Measurements from ENCODE around the gene ERVMER34-1.

DNA sequence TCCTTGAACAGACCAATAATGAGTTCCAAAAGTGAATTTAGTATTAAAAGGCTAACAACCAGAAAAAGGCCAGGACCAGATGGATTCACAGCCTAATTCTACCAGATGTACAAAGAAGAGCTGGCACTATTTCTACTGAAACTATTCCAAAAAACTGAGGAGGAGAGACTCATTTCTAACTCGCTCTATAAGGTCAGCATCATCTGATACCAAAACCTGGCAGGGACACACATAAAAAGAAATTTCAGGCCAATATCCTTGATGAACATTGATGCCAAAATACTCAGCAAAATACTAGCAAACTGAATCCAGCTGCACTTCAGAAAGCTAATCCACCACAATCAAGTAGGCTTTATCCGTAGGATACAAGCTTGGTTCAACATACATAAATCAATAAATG is 56.3 kb downstream of the ERVMER34-1 start:
- TF ChIP-seq, protein P1, sequence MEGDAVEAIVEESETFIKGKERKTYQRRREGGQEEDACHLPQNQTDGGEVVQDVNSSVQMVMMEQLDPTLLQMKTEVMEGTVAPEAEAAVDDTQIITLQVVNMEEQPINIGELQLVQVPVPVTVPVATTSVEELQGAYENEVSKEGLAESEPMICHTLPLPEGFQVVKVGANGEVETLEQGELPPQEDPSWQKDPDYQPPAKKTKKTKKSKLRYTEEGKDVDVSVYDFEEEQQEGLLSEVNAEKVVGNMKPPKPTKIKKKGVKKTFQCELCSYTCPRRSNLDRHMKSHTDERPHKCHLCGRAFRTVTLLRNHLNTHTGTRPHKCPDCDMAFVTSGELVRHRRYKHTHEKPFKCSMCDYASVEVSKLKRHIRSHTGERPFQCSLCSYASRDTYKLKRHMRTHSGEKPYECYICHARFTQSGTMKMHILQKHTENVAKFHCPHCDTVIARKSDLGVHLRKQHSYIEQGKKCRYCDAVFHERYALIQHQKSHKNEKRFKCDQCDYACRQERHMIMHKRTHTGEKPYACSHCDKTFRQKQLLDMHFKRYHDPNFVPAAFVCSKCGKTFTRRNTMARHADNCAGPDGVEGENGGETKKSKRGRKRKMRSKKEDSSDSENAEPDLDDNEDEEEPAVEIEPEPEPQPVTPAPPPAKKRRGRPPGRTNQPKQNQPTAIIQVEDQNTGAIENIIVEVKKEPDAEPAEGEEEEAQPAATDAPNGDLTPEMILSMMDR (IDR thresholded peaks at IDR 0.05; ENCODE audit: extremely low read depth in 1 of 2, insufficient read depth in 1 of 2, low read depth in 1 of 2, low read length in 2 of 2), result no peak
- TF ChIP-seq POLR2A (IDR thresholded peaks at IDR 0.05; ENCODE audit: low read depth, low read length) (no peak), POLR2AphosphoS5 (IDR thresholded peaks at IDR 0.05; ENCODE audit: insufficient read depth, low read depth, low read length) (no peak), MYC (IDR thresholded peaks at IDR 0.05; ENCODE audit: low read depth, low read length) (no peak), EZH2 (IDR thresholded peaks at IDR 0.05; ENCODE audit: borderline replicate concordance, low read depth, low read length, severe bottlenecking) (no peak), JUN (IDR thresholded peaks at IDR 0.05; ENCODE audit: borderline replicate concordance, insufficient read depth, insufficient read length, low read depth) (no peak), FOS (IDR thresholded peaks at IDR 0.05; ENCODE audit: borderline replicate concordance, insufficient read depth, low read length) (no peak)
- TF ChIP-seq, protein P2, sequence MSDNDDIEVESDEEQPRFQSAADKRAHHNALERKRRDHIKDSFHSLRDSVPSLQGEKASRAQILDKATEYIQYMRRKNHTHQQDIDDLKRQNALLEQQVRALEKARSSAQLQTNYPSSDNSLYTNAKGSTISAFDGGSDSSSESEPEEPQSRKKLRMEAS (IDR thresholded peaks at IDR 0.05; ENCODE audit: insufficient read depth, insufficient read length), result no peak

All from endothelial cell of umbilical vein (primary cell).